WTC11 (cell line): ENCODE results near the gene GPATCH2L. TPM values are rescaled to one million over a fixed set of nuclear protein-coding genes. Genes with fewer than 3 reads are reported as not detected.

Experiments used
- ATF1 ChIP-seq: sonication (generic); formaldehyde crosslinking; IDR thresholded peaks from 2 replicates; pipeline ENCODE4 v1.8.1; 2023; ENCODE audit warnings: mild to moderate bottlenecking, moderate library complexity, missing genetic modification reagents
- SMAD3 ChIP-seq: sonication (generic); formaldehyde crosslinking; IDR thresholded peaks from 2 replicates; pipeline ENCODE4 v1.8.0; 2022; ENCODE audit warnings: missing genetic modification reagents, mild to moderate bottlenecking, borderline replicate concordance
- ZNF396 ChIP-seq: fragments of 250-450 bp; sonication (Bioruptor Pico); IDR thresholded peaks from 2 replicates; pipeline ENCODE4 v1.8.0; 2021; ENCODE audit warnings: mild to moderate bottlenecking, moderate library complexity, borderline replicate concordance
- total RNA-seq: library from RNA; stranded (reverse); gene quantifications from 3 replicates; pipeline ENCODE4 v1.2.3, GENCODE V29; 2021

GPATCH2L gene
- total RNA-seq, 1 experiment from 2014 or later = 67.2 TPM

GRCh38 chr14:76262641-76263040, 110.9 kb downstream of the GPATCH2L start (continued):
- TF ChIP-seq SMAD3 (CRISPR knock-in tag) = no peak
- TF ChIP-seq ZNF396 = no peak
- TF ChIP-seq ATF1 = no peak

Other genes with a start within 250 kb of the GPATCH2L start
- 1.1 to 1.7 TPM (median 1.2 TPM) in 3 replicates for gene TGFB3, start 169.9 kb upstream of the GPATCH2L start, total RNA-seq
- gene IFT43, start 166.2 kb upstream of the GPATCH2L start, total RNA-seq = 17.5 to 20.5 TPM (median 19.2 TPM) in 3 replicates
- gene ESRRB, start 224.2 kb downstream of the GPATCH2L start, total RNA-seq = 1.4 to 1.8 TPM (median 1.6 TPM) in 3 replicates